ENCODE measurements around the gene FXYD2.
A peak's percentile ranks its signal among the peaks of the same experiment; 100 is the strongest.

FXYD2 gene

DNA sequence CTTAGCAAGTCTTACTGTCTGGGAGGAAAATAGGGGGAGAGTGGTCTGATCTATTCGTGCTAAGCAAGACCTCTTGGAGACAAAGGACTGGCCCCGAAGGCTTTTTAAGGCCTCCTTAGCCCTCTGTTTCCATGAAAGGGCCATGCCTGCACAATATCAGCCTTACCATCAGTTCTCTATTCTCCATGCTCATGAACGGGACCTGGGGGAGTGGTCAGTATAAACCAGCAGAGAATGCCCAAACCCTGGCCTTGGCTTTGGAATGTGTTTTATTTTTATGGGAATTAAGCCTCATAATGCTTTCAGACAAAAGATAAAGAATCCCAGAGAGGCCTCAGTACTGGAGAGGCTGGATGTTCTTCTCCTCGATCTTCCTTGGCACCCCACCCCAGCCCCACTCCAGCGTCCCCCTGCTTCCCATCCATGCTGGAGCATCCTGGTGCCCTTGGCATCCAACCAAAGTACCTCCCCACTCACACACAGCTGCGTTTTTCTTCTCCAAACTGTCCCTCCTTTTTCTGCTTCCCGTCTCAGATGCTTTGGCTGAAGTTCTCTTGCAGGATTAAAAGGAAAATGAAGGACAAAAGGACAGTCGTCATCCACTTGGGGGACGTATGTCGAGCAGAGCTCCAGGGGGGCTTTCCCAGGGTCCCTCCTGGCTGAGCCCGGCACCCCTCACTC is 33.3 kb upstream of the FXYD2 start:
- Histone ChIP-seq H3K4me1 (ENCODE audit: control insufficient read depth, insufficient read depth, low read length, poor library complexity, severe bottlenecking) (no peaks in the 10 kb centered on the region), H3K4me3 (ENCODE audit: insufficient read depth, low read depth, low read length, poor library complexity, severe bottlenecking) (no peak overlapping the region), H3K9me3 (ENCODE audit: control insufficient read depth, low read length) (no peaks in the 10 kb centered on the region), H3K36me3 (ENCODE audit: control insufficient read depth, insufficient read depth, low read length) (no peaks in the 10 kb centered on the region), H3K27me3 (replicated peaks; ENCODE audit: control insufficient read depth, insufficient read depth, low read length, poor library complexity, severe bottlenecking) (no peaks in the 10 kb centered on the region), H3K27ac (ENCODE audit: insufficient read depth, low read length, poor library complexity, severe bottlenecking) (no peak overlapping the region)
- DNase-seq, result no peak

- no peak for DNase-seq
- Histone ChIP-seq H3K27ac (ENCODE audit: insufficient read depth, low read length, poor library complexity, severe bottlenecking) (no peak overlapping the region), H3K27me3 (replicated peaks; ENCODE audit: control insufficient read depth, insufficient read depth, low read length, poor library complexity, severe bottlenecking) (no peaks in the 10 kb centered on the region), H3K36me3 (ENCODE audit: control insufficient read depth, insufficient read depth, low read length) (no peaks in the 10 kb centered on the region), H3K9me3 (ENCODE audit: control insufficient read depth, low read length) (no peaks in the 10 kb centered on the region), H3K4me3 (ENCODE audit: insufficient read depth, low read depth, low read length, poor library complexity, severe bottlenecking) (no peak overlapping the region), H3K4me1 (ENCODE audit: control insufficient read depth, insufficient read depth, low read length, poor library complexity, severe bottlenecking) (no peaks in the 10 kb centered on the region)
These were observed 31.5 kb upstream of the FXYD2 start for GRCh38 chr11:117855912-117856651.

DNA sequence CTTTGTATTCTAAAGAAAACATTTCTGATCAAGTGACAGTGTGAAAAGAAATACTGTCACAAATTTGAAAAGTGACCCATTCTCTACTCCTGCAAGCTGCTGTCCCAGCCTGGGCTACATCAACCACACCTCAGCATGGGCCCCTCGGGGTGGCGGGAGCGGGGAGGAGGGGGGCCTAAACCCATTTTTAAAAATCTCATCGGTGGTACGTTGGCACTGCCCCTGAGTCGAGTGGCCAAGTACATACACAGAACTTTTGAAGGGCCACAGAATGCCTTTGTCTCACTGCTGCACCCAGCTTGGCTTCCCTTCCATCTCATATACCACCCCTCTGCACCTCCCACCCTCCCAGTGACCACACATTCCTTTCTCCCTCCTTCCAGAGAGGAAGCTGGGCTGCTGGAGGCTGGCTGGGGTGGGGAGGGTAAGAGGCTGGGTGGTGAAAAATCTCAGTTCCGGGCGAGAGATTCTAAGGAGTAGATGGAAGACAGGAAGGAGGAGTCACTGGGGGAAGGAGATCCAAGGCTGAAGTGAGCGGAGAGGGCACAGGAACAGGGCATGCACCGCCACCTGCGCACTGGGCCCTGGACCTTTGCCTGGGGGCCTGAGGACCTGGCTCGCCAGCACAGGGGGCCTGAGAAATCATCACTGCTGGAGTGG is 30.8 kb upstream of the FXYD2 start:
- Histone ChIP-seq H3K27me3 (replicated peaks; ENCODE audit: control insufficient read depth, insufficient read depth, low read length, poor library complexity, severe bottlenecking) (no peaks in the 10 kb centered on the region), H3K36me3 (ENCODE audit: control insufficient read depth, insufficient read depth, low read length) (no peaks in the 10 kb centered on the region), H3K4me3 (ENCODE audit: insufficient read depth, low read depth, low read length, poor library complexity, severe bottlenecking) (no peak overlapping the region), H3K4me1 (ENCODE audit: control insufficient read depth, insufficient read depth, low read length, poor library complexity, severe bottlenecking) (no peaks in the 10 kb centered on the region), H3K27ac (ENCODE audit: insufficient read depth, low read length, poor library complexity, severe bottlenecking) (no peak overlapping the region), H3K9me3 (ENCODE audit: control insufficient read depth, low read length) (no peaks in the 10 kb centered on the region)
- DNase-seq, result no peak

GRCh38 chr11:117852309-117852708 is 27.8 kb upstream of the FXYD2 start:
- H3K27me3 ChIP-seq (replicated peaks; ENCODE audit: control insufficient read depth, insufficient read depth, low read length, poor library complexity, severe bottlenecking), result no peaks in the 10 kb centered on the region
- H3K27ac ChIP-seq (ENCODE audit: insufficient read depth, low read length, poor library complexity, severe bottlenecking), result no peak overlapping the region
- DNase-seq, result no peak
- no peaks in the 10 kb centered on the region for H3K4me1 ChIP-seq (ENCODE audit: control insufficient read depth, insufficient read depth, low read length, poor library complexity, severe bottlenecking)
- H3K4me3 ChIP-seq (ENCODE audit: insufficient read depth, low read depth, low read length, poor library complexity, severe bottlenecking), result no peak overlapping the region
- H3K9me3 ChIP-seq (ENCODE audit: control insufficient read depth, low read length), result no peaks in the 10 kb centered on the region
- H3K36me3 ChIP-seq (ENCODE audit: control insufficient read depth, insufficient read depth, low read length), result no peaks in the 10 kb centered on the region

GRCh38 chr11:117851852-117852251 is 27.3 kb upstream of the FXYD2 start:
- H3K36me3 ChIP-seq (ENCODE audit: control insufficient read depth, insufficient read depth, low read length), result no peaks in the 10 kb centered on the region
- H3K27ac ChIP-seq (ENCODE audit: insufficient read depth, low read length, poor library complexity, severe bottlenecking), result no peak overlapping the region
- H3K9me3 ChIP-seq (ENCODE audit: control insufficient read depth, low read length), result no peaks in the 10 kb centered on the region
- H3K4me1 ChIP-seq (ENCODE audit: control insufficient read depth, insufficient read depth, low read length, poor library complexity, severe bottlenecking), result no peaks in the 10 kb centered on the region
- H3K27me3 ChIP-seq (replicated peaks; ENCODE audit: control insufficient read depth, insufficient read depth, low read length, poor library complexity, severe bottlenecking), result no peaks in the 10 kb centered on the region
- no peak for DNase-seq
- H3K4me3 ChIP-seq (ENCODE audit: insufficient read depth, low read depth, low read length, poor library complexity, severe bottlenecking), result no peak overlapping the region

DNA sequence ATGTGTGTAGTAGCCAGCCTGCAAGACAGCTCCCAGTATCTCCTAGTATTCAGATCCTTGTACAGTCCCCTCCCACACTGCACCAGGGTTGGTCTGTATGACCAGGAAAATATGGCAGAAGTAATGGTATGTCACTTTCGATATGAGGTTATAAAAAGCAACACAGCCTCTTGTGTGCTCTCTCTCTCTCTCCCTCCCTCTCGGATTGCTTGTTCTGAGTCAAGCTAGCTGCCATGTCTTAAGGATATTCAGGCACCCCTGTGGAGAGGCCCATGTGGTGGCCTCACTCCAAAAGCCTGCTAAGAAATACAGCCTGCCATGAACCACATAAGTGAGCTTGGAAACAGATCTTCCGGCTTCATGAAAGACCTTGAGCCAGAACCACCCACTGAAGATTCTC is 26.6 kb upstream of the FXYD2 start:
- no peak for DNase-seq
- H3K4me3 ChIP-seq (ENCODE audit: insufficient read depth, low read depth, low read length, poor library complexity, severe bottlenecking), result no peak overlapping the region

GRCh38 chr11:117849781-117850414 is 25.4 kb upstream of the FXYD2 start:
- no peak for DNase-seq
- no peaks in the 10 kb centered on the region for H3K9me3 ChIP-seq (ENCODE audit: control insufficient read depth, low read length)
- H3K4me1 ChIP-seq (ENCODE audit: control insufficient read depth, insufficient read depth, low read length, poor library complexity, severe bottlenecking), result no peaks in the 10 kb centered on the region

More for the DNA sequence above, 26.6 kb upstream of the FXYD2 start:
- Histone ChIP-seq H3K27ac (ENCODE audit: insufficient read depth, low read length, poor library complexity, severe bottlenecking) (no peak overlapping the region), H3K4me1 (ENCODE audit: control insufficient read depth, insufficient read depth, low read length, poor library complexity, severe bottlenecking) (no peaks in the 10 kb centered on the region), H3K27me3 (replicated peaks; ENCODE audit: control insufficient read depth, insufficient read depth, low read length, poor library complexity, severe bottlenecking) (no peaks in the 10 kb centered on the region), H3K36me3 (ENCODE audit: control insufficient read depth, insufficient read depth, low read length) (no peaks in the 10 kb centered on the region), H3K9me3 (ENCODE audit: control insufficient read depth, low read length) (no peaks in the 10 kb centered on the region)

DNA sequence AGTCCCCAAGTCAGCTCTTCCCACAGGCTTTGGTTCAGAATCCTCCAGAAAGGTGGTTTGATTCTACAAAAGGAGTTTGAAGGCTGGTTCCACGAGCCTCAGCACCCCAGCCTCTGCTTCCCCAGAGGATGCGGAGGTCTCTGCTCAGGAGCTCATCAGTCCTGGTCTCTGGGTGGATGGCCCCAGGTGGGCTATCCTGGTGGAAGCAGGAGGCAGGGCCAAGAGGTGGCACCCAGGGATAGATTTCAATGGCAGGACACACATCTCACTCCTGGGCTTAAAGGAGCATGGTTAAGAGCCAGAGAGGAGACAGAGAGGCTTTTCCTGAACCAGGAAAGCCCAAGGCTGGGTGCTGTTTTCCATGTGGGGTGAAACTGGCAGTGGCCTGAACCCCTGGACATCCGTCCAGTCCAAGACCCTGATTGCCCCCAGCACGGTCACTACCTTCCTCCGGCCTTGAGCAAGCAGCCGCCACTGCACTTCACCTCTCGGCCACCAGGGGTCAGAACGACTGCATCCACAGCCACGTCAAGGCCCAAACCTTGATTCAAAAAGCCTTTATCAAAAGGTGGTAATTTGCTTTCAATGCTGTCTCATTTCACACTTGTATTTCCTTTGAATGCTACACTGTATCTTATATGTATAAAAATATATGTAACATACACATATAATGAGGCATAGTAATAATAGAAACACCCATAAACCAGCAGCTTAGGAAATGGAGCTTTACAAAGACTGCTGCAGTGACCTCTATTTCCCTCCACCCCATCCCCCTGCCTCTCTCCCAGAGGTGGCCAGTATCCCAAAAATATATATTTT is 19.3 kb upstream of the FXYD2 start:
- DNase-seq, result peak; percentile 59 to 72 (median 61)
- Histone ChIP-seq H3K4me3 (ENCODE audit: insufficient read depth, low read depth, low read length, poor library complexity, severe bottlenecking) (no peak overlapping the region), H3K27ac (ENCODE audit: insufficient read depth, low read length, poor library complexity, severe bottlenecking) (no peak overlapping the region), H3K4me1 (ENCODE audit: control insufficient read depth, insufficient read depth, low read length, poor library complexity, severe bottlenecking) (no peaks in the 10 kb centered on the region), H3K27me3 (replicated peaks; ENCODE audit: control insufficient read depth, insufficient read depth, low read length, poor library complexity, severe bottlenecking) (no peaks in the 10 kb centered on the region), H3K9me3 (ENCODE audit: control insufficient read depth, low read length) (no peaks in the 10 kb centered on the region), H3K36me3 (ENCODE audit: control insufficient read depth, insufficient read depth, low read length) (no peaks in the 10 kb centered on the region)

More at GRCh38 chr11:117849781-117850414, 25.4 kb upstream of the FXYD2 start:
- no peaks in the 10 kb centered on the region for H3K36me3 ChIP-seq (ENCODE audit: control insufficient read depth, insufficient read depth, low read length)
- no peaks in the 10 kb centered on the region for H3K27me3 ChIP-seq (replicated peaks; ENCODE audit: control insufficient read depth, insufficient read depth, low read length, poor library complexity, severe bottlenecking)
- no peak overlapping the region for H3K4me3 ChIP-seq (ENCODE audit: insufficient read depth, low read depth, low read length, poor library complexity, severe bottlenecking)
- no peak overlapping the region for H3K27ac ChIP-seq (ENCODE audit: insufficient read depth, low read length, poor library complexity, severe bottlenecking)

- Histone ChIP-seq H3K36me3 (ENCODE audit: control insufficient read depth, insufficient read depth, low read length) (no peaks in the 10 kb centered on the region), H3K4me3 (ENCODE audit: insufficient read depth, low read depth, low read length, poor library complexity, severe bottlenecking) (no peak overlapping the region), H3K9me3 (ENCODE audit: control insufficient read depth, low read length) (no peaks in the 10 kb centered on the region), H3K27ac (ENCODE audit: insufficient read depth, low read length, poor library complexity, severe bottlenecking) (no peak overlapping the region), H3K27me3 (replicated peaks; ENCODE audit: control insufficient read depth, insufficient read depth, low read length, poor library complexity, severe bottlenecking) (no peaks in the 10 kb centered on the region), H3K4me1 (ENCODE audit: control insufficient read depth, insufficient read depth, low read length, poor library complexity, severe bottlenecking) (no peaks in the 10 kb centered on the region)
- no peak for DNase-seq
These were observed 17.8 kb upstream of the FXYD2 start for GRCh38 chr11:117842131-117842941.

Measured in effector memory CD4-positive, alpha-beta T cell (primary cell).